ENCODE results near the gene INPP5K. TPM values are rescaled to one million over a fixed set of nuclear protein-coding genes. Genes with fewer than 3 reads are reported as not detected.

The INPP5K gene
- polyA plus RNA-seq, 3 donors = 21.9 to 88.5 (median 41.5) TPM

GRCh38 chr17:1492249-1493206 lies 23.9 kb downstream of the INPP5K start, which contains the start of gene MYO1C:
Gene MYO1C, minus strand, starts transcription at chr17:1492686. Its CDS starts 199 bp downstream, at chr17:1492487.
- WGBS, 3 donors = 41 to 60% (median 44%) methylated on average over 33 to 35 of the region's 35 CpGs
- H3K27ac ChIP-seq (ENCODE audit: low read depth, low read length) = peak within 1 kb of the TSS; percentile 34

GRCh38 chr17:1491443-1492248 lies 24.8 kb downstream of the INPP5K start:
- H3K27ac ChIP-seq (ENCODE audit: low read depth, low read length) = peak overlapping the region; percentile 94
- WGBS, 3 donors = 1 to 2% (median 1%) methylated on average over 44 to 94 of the region's 94 CpGs

GRCh38 chr17:1490643-1491442 lies 25.6 kb downstream of the INPP5K start:
- WGBS, 3 donors = 1 to 2% (median 2%) methylated on average over 42 to 51 of the region's 52 CpGs

DNA sequence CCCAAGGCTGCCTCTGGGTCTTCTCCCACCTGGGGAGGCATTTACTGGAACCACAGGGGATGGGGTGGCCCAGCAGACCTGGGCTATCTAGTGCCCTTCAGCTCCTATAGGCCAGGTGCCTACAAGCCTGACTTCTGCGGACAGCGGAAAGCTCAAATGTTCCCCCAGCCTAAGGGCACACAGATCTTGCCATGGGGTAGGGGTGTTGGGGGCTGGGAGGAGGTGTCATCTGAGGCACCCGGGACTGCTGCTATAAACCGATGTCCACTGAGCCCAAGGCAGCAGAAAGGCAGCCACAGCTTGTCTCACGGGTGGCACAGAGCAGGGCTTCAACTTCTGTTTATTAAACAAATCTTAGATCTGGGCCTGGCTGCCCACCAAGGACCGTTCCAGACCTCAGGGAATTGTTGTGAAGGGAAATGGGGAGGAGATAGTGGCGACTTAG lies 27.6 kb downstream of the INPP5K start:
- no peak overlapping the region for H3K27ac ChIP-seq (ENCODE audit: low read depth, low read length)
- 71 to 81% (median 78%) methylated on average over 7 of the region's 7 CpGs for WGBS, 3 donors

More at GRCh38 chr17:1490643-1491442, 25.6 kb downstream of the INPP5K start:
- H3K27ac ChIP-seq (ENCODE audit: low read depth, low read length) = peak overlapping the region; percentile 94

DNA sequence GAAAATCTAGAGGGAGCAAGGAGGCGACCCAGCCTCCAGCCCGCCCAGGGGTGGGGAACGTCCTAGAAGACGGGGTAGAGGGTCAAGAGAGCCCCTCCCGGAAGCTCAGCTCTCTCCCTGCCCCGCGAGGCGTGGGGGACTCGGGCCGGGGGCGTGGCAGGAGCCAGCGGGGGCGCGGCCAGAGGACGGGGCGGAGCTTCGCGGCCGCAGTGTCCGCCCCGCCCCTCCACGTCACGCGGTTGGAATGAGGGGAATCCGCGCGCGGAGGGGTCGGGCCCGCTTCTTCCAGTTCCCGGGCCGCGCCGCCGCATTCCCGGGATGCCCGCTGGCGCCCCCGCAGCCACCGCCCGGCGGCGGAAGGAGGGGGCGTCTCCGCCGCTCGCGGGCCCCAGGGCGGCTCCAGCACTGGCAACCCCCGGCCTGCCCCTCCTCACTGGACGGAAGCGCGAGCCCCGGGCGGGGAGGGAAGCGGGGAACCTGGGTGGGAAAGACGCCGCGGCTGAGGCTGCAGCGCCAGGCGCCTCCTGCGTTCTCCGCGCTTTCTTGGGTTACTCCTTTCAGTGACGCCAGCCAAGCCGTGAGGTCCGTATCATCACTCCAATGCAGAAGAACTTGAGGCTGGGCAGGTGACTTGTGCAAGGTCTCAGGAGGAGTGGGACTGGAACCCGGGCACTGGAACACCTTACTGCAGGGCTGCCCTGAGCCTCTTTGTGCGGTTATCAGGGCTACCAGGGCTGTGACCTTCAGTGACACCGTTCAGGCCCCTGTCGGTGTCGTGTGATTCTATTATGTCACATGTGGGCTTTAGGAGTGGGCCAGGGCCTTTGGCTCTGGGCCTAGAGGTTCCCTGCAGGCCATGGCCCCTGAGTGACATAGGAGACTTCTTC lies 28.2 kb downstream of the INPP5K start:
- whole genome bisulfite sequencing, 3 donors = 2% methylated on average over 33 to 72 of the region's 72 CpGs
- H3K27ac ChIP-seq (ENCODE audit: low read depth, low read length) = peak overlapping the region; percentile 78

DNA sequence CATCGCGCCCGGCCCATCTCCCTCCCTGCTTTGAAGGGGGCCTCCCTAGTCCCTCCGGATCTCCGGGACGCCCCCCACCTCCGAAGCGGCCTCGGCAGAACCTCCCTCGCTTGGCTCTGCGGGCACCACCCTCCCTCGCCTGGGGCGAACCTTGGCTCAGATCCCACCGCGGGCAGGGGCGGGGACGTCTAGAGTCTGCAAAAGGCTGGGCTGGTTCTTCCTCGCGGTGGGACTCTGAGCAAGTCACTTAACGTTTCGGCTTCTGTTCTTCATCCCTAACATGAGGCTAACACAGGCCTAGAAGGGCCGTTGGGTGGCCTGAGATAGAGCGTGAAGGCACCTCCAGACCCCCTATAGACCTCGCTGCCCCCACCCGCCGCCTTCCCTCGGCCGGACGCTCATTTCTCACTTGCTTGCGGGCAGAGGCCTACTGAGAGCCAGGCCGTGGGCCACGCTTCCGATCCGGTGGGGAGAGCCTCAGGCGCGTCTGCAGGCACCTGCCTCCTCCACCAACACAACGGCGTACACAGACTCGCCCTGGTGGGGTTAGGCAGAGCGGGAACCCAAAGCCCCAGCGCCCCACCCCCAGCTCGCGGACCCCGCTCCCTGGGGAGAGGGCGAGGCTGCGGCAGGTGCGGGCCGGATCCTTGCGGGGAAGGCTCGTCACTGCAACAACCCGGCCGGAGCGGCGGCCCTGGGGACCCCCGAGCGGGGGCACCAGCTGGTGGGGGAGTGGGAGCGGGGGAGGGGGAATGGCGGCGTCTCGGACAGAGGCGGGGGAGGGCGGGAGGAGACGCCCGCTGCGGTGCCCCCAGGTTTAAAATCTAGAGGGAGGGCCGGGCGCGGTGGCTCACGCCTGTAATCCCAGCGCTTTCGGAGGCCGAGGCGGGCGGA lies 29.4 kb downstream of the INPP5K start:
- H3K27ac ChIP-seq (ENCODE audit: low read depth, low read length) = no peak overlapping the region
- WGBS, 3 donors = 13 to 37% (median 15%) methylated on average over 60 to 74 of the region's 74 CpGs

- WGBS, 3 donors = 1 to 3% (median 2%) methylated on average over 79 to 126 of the region's 127 CpGs
- H3K27ac ChIP-seq (ENCODE audit: low read depth, low read length) = peak overlapping the region; percentile 87
These were observed 30.7 kb downstream of the INPP5K start for GRCh38 chr17:1485423-1486376.

GRCh38 chr17:1484676-1485422 lies 31.6 kb downstream of the INPP5K start:
- peak overlapping the region; percentile 87 for H3K27ac ChIP-seq (ENCODE audit: low read depth, low read length)
- WGBS, 3 donors = 5 to 8% (median 6%) methylated on average over 18 to 19 of the region's 19 CpGs

DNA sequence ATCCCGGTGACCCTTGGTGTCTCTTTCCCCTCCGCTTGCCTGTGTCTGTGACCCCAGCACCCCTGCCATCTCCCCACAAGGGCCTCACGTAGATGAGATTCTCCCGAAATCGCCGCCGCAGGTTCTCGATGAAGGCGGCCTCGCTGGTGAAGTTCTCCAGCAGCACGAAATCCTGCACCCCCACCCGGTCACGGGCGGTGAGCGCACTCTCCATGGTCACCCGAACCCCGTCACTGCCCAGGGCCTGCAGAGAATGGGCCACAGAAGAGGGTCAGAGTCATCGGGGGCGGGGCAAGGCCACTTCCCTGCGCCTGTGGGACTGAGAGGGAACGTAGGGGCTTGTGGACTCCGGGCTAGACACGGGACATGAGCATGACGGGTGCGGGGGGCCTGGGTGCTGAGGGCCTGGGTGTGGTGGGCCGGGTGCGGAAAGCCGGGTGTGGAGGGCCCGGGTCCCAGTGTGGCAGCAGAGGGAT lies 32.3 kb downstream of the INPP5K start:
- WGBS, 3 donors = 76 to 93% (median 89%) methylated on average over 29 of the region's 29 CpGs
- no peak overlapping the region for H3K27ac ChIP-seq (ENCODE audit: low read depth, low read length)

DNA sequence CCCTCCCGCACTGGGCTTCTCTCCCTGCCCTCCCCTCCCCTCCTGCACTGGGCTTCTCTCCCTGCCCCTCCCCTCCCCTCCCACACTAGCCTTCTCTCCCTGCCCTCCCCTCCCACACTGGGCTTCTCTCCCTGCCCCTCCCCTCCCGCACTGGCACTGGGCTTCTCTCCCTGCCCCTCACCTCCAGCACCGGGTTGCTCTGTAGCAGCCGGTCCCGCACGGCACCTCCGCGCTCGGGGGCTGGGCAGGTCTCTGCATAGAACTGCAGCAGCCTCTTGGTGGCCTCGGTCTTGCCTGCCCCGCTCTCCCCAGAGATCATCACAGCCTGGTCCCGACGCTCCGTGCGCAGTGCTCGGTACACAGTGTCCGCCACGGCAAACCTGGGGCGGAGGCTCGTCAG lies 33.7 kb downstream of the INPP5K start:
- H3K27ac ChIP-seq (ENCODE audit: low read depth, low read length) = no peak overlapping the region
- WGBS, 3 donors = 73 to 82% (median 76%) methylated on average over 19 to 20 of the region's 20 CpGs

- WGBS, 3 donors = 65 to 79% (median 71%) methylated on average over 11 of the region's 11 CpGs
- H3K27ac ChIP-seq (ENCODE audit: low read depth, low read length) = no peak overlapping the region
These were observed 34.7 kb downstream of the INPP5K start for GRCh38 chr17:1481736-1482135.

- H3K27ac ChIP-seq (ENCODE audit: low read depth, low read length) = no peak overlapping the region
- WGBS, 3 donors = 81 to 87% (median 83%) methylated on average over 18 of the region's 18 CpGs
These were observed 35.5 kb downstream of the INPP5K start for GRCh38 chr17:1480747-1481465.

DNA sequence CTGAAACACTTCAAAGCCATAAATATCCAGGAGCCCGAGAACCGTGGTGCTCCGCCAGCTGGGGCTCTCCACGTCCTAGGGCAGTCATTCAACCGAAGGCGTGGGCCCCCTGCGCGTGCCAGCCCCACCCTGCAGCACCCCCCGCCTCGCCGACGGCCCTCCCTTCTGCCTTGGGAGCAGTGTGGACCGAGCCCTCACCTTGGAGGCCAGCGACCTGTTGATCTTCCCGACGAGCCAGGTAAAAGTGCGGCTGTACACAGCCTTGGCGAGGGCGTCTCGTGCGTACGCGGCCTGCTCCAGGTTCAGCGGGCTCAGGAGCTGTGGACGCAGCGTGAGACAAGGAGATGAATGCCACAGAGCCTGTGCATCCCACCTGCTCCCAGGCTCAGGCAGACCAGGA lies 38.0 kb downstream of the INPP5K start:
- 92 to 95% (median 92%) methylated on average over 25 to 26 of the region's 26 CpGs for WGBS, 3 donors
- no peak overlapping the region for H3K27ac ChIP-seq (ENCODE audit: low read depth, low read length)

GRCh38 chr17:1475321-1475854 lies 41.0 kb downstream of the INPP5K start:
- H3K27ac ChIP-seq (ENCODE audit: low read depth, low read length) = no peak overlapping the region
- 61 to 81% (median 70%) methylated on average over 15 of the region's 15 CpGs for WGBS, 3 donors

Data from adipose tissue (tissue), 3 donors.